Measurements from ENCODE around the gene FAM43A.

FAM43A gene

DNA sequence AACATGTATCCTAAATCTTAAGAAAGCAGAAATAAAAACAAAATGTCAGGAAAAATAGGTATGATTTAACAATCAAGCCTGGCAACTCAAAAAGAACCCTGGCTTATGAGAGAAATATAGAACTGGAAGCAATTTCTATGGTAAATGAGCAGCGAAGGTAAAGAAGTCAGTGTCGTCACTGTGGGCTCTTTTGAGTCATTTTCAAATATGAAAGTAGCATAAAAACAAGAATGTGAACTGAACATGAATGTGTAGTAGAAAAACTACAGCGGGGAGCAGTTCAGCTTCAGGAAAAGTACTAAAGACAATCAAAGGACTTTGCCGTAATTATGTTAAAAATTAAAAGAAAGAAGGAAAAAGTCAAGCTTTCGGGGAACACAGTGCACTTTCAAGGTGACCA lies 31.2 kb upstream of the FAM43A start:
- TF ChIP-seq, protein P1, sequence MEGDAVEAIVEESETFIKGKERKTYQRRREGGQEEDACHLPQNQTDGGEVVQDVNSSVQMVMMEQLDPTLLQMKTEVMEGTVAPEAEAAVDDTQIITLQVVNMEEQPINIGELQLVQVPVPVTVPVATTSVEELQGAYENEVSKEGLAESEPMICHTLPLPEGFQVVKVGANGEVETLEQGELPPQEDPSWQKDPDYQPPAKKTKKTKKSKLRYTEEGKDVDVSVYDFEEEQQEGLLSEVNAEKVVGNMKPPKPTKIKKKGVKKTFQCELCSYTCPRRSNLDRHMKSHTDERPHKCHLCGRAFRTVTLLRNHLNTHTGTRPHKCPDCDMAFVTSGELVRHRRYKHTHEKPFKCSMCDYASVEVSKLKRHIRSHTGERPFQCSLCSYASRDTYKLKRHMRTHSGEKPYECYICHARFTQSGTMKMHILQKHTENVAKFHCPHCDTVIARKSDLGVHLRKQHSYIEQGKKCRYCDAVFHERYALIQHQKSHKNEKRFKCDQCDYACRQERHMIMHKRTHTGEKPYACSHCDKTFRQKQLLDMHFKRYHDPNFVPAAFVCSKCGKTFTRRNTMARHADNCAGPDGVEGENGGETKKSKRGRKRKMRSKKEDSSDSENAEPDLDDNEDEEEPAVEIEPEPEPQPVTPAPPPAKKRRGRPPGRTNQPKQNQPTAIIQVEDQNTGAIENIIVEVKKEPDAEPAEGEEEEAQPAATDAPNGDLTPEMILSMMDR (IDR thresholded peaks at IDR 0.05): no peak

DNA sequence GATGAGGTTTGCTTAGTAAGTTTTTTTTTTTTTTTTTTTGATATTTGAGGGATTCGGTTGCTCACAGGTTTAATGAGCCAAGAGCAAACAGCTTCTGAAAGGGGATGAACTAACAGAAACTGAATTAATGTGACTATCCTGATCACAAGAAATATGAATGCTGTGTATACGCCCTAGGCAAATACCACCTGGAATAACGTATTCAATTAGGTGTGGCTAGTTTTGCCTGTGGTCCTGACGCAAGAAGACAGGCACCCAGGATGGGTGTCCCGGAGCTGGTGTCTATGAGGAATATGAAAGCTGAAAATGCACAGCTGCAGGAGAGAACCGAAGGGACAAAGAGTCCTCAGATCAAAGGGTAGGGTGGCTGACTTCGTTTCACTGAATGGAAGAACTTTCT lies 28.2 kb upstream of the FAM43A start:
- TF ChIP-seq, protein P1 (IDR thresholded peaks at IDR 0.05): no peak

DNA sequence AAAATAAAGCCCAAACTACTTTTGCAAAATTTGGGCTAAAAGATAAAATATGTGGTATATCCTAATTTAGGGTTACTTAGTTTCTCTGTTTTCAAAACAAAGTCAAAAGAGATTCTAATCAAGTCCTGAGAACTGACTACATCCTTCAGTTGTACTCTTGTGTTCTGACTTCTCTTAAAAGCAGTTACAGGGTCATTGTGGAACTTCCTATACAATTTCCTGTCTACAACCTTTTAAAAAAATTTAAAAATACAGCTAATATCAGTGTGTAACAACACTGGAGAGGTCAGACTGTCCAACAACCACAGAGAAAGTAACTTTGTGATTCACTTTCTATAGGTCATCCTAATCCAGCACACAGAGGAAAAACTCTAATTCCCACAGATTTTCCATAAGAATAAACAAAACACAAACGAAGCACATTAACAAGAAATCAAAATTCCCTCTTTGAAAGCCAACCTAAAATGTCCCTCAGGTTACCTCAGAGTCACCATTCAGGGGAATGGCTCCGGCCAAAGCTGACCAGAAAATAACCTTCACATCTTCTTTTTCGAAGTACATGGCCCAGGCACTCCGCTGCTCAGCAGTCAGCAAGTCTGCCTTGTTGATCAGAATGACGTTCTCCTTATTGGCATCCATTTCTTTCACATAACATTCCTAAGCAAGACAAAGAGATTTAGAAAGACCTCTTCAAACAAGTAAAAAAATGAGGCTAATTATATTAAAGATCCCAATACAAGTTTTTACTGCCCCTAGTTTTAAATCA lies 27.0 kb upstream of the FAM43A start:
- TF ChIP-seq, protein P1 (IDR thresholded peaks at IDR 0.05): no peak

DNA sequence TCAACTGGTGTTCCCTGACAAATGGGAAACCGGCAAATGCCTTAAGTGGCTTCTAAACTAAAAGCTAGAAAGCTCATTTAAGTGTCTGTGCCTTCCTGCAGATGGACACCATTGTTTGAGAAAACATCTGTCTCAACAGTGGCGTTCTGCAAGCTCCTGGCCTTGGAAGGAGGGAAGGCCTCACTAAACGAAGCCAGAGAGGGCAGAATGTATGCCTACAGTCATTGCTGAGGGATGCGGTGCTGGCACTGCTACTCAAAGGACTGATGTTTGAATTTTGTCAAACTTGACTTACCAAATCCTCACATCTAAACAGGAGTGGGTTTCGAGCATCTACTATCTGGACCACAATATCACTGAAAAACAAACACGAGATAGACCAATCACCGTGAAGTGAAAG lies 25.9 kb upstream of the FAM43A start:
- TF ChIP-seq, protein P1 (IDR thresholded peaks at IDR 0.05): no peak

DNA sequence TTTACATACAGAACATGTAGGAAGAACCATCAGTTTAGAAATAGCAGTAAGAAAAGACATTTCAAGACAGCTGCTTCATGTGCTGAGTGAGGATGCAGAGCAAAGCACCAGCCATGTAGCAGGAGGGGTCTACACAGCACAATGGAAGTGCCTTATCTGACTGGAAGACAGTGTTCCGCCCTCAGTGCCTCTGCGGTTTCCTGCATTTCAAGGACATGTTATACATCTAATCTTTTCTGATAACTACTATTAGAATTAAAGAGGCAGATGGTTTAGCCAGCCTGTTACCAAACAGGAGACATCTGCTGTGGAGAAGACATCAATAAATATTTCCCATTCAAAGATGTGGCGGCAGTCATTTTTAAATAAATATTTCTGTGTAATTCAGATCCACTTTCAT lies 24.3 kb upstream of the FAM43A start:
- TF ChIP-seq, protein P1 (IDR thresholded peaks at IDR 0.05): no peak

DNA sequence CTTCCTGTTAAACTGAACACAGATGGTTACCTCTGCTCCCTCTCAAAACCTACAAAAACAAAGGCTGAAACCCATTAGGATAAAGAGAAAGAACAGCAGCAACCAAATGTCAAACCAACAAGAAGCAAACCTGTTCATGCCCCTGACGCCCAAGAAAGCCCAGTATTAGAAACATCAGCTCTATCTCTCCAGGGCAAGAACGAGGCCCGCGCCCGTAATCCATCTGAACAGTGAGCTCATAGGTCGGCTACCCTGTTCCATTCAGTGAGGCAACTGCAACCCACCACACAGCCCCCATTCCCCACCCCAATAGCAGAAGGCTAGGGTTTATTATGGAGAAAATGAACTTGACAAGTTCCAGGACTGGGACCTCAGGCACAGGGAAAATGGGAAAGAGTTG lies 23.7 kb upstream of the FAM43A start:
- TF ChIP-seq, protein P1 (IDR thresholded peaks at IDR 0.05): no peak

DNA sequence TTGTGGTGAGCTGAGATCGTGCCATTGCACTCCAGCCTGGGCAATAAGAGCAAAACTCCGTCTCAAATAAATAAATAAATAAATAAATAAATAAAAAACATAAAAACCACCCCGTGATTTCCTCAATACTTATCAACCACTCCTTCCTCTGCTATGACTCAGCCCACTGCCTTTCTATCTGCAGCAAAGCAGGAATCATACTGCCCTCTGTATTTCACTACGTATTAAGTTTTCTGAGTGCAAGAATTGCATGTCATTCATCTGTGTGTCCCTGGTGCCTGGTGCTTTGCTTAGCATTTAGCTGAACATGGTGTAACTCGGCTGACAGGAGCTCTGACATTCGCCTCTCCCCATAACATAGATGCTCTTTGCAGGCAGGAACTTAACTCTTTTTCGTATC lies 20.8 kb upstream of the FAM43A start:
- TF ChIP-seq, protein P1 (IDR thresholded peaks at IDR 0.05): no peak

DNA sequence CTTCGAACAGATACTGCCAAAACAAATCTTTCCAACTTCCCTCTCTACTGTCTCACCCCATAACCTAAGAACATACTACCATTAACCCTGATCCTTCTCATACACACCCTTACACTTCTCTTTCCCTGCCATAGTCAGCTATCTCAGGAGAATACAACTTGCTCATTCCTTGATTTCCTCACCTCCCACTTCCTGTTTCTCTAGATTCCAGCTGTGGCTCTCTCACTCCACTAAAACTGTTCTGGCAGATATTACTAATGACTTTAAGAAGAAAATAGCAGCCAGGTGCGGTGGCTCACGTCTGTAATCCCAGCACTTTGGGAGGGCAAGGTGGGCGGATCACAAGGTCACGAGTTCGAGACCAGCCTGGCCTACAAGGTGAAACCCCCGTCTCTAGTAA lies 18.3 kb upstream of the FAM43A start:
- TF ChIP-seq, protein P1 (IDR thresholded peaks at IDR 0.05): no peak

Measured in LNCAP (cell line).